GM12874 (cell line): Measurements from ENCODE around the gene DUSP2.

Source experiments
- TF ChIP-seq, protein P1 (sequence below): IDR thresholded peaks from 2 replicates; pipeline ENCODE4 v1.5.1; 2011; ENCODE audit warnings: low read depth, mild to moderate bottlenecking, control low read depth, low read length, moderate library complexity; ENCODE audit not compliant: insufficient read depth

The DUSP2 gene

DNA sequence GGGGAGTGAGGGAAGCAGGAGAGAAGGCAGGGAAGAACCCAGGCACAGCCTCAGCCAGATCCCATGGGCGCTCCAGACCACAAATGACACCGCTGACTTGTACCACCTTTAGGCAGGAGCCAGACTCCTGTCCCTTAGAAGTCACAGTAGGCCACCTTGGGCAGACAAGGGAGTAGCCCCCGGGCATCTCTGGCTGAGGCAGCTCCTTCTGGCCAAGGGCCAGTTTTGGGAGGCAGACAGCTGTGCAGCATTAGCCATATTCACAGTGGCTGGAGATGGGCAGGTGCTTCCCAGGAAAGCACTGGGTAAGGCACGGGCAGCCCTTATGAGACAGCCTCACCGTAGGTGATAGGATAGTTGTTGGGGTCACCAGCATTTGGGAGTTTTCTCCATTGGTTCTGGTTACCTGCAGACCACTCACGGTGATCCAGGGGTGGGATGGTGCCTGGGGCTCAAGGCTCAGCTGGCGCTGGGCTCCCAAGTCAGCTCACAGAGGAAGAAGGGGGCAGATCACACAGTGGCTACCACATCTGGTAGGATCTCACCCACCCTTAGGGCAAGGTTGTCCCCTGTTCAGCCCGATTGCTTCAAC is 9.0 kb downstream of the DUSP2 start:
- TF ChIP-seq, protein P1, sequence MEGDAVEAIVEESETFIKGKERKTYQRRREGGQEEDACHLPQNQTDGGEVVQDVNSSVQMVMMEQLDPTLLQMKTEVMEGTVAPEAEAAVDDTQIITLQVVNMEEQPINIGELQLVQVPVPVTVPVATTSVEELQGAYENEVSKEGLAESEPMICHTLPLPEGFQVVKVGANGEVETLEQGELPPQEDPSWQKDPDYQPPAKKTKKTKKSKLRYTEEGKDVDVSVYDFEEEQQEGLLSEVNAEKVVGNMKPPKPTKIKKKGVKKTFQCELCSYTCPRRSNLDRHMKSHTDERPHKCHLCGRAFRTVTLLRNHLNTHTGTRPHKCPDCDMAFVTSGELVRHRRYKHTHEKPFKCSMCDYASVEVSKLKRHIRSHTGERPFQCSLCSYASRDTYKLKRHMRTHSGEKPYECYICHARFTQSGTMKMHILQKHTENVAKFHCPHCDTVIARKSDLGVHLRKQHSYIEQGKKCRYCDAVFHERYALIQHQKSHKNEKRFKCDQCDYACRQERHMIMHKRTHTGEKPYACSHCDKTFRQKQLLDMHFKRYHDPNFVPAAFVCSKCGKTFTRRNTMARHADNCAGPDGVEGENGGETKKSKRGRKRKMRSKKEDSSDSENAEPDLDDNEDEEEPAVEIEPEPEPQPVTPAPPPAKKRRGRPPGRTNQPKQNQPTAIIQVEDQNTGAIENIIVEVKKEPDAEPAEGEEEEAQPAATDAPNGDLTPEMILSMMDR, result no peak

GRCh38 chr2:96135621-96136020 is 9.6 kb downstream of the DUSP2 start:
- TF ChIP-seq, protein P1, result no peak

- TF ChIP-seq, protein P1, result no peak
These were observed 10.1 kb downstream of the DUSP2 start for GRCh38 chr2:96135171-96135570.

DNA sequence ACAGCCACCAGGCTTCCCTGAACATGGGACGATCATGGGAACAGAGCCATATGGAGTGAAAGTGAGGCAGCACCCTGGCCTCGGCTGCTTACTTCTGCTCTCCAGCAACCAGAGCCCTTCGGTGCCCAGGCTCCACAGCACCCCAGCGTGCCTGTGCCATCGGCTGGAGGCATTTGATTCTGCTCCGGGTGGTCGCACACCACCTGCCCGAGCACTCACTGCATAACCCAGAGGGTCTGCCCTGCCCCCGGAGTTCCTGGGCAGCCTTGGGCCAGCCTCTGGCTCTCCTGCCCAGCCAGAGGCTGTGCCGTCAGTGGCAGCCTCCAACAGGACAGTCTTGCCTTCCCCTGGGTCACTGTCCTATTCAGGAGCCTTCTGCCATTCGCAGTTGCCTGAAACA is 10.8 kb downstream of the DUSP2 start:
- TF ChIP-seq, protein P1, result no peak

GRCh38 chr2:96131813-96132745 is 13.2 kb downstream of the DUSP2 start:
- TF ChIP-seq, protein P1, result no peak

DNA sequence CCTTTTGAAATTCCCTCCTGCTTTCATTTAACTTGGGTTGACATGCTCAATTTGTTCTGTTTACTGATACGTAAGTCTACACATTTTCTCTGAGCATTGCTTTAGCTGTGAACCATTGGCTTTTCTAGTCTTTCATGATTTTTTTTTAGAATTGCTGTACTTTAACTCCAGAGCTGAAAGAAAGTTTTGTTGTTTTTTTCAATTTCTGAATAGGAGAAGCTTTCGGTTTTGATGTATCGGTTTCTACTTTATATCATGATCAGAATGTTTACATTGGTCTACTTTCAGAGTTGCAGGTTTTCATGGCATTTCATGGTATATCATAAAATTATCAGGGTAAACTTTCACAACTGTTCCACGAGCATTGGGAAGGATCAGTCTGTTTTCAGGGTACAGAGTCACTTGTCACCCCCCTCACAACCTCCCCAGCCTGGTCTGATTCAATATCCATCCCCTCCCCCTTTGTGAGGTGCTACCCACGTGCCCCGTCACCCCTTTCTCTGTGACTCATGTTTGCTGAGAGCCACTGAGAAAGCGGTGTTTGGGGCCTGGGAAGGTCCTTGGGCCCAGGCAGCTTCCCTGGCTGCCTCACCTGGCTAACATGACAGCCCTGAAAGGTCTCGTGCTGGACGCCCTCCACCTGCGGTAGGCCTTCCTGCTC is 14.0 kb downstream of the DUSP2 start:
- TF ChIP-seq, protein P1, result no peak

DNA sequence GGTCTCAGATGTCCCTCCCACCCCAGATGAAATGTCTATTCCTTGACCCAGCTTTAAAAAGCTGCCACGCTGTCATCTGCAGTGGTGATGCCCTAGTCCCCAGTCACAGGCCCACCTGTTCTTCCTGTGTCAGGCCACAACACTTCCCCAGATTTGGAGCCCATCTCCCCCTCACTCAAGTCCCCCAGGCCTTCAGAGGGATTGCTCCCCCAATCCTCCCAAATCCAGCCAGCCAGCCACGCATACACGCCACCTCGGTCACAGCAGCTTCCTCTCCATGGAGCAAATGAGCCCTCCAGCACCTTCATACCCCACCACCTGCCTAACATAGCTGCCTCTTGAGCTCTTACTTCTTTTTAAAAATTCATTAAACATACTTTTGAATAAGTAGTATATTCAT is 14.8 kb downstream of the DUSP2 start:
- TF ChIP-seq, protein P1, result no peak
